ENCODE measurements around the gene IFNE.

- TF ChIP-seq CTCF (conservative IDR thresholded peaks at IDR 0.05) (no peak), ZFX (IDR thresholded peaks at IDR 0.05) (no peak)
Observed at GRCh38 chr9:21520501-21521228, 38.6 kb upstream of the IFNE start.
